MCF 10A (cell line): ENCODE results near the gene NRXN3. TPM values are rescaled to one million over a fixed set of nuclear protein-coding genes. Genes with fewer than 3 reads are reported as not detected.

Experiments used
- BruUV-seq: library from RNA; stranded (reverse); fragments of 400-500 nt; replicated peaks from 2 replicates; lab custom pipeline; 2021; lab: Mats Ljungman, UMichigan
- CTCF ChIA-PET: fragments of 300-600 bp; sonication (Branson Sonifier 250); formaldehyde crosslinking; extraction: SDS; loops from one replicate; lab custom pipeline; 2021; ENCODE audit warnings: antibody characterized with exemption, inconsistent platforms; lab: Yijun Ruan, JAX
- POLR2A ChIA-PET: fragments of 300-600, 350-650 bp; sonication (Branson Sonifier 250); formaldehyde crosslinking; extraction: SDS; loops from one replicate; lab custom pipeline; 2020; ENCODE audit warnings: antibody characterized with exemption, inconsistent platforms; lab: Yijun Ruan, JAX
- DNase-seq: peaks from one replicate; pipeline ENCODE4 v3.0.0-alpha.2; 2018; ENCODE audit not compliant: unreplicated experiment
- H3K27ac Mint-ChIP-seq: one replicate; pipeline ENCODE4 v1.8.0; 2022; ENCODE audit warnings: mild to moderate bottlenecking, low read depth, mixed read lengths; ENCODE audit not compliant: unreplicated experiment
- H3K27me3 Mint-ChIP-seq: one replicate; pipeline ENCODE4 v1.8.0; 2022; ENCODE audit warnings: mixed read lengths; ENCODE audit not compliant: insufficient read depth, unreplicated experiment
- H3K36me3 Mint-ChIP-seq: one replicate; pipeline ENCODE4 v1.8.0; 2022; ENCODE audit warnings: mild to moderate bottlenecking, moderate library complexity, mixed read lengths; ENCODE audit not compliant: insufficient read depth, unreplicated experiment
- H3K4me1 Mint-ChIP-seq: one replicate; pipeline ENCODE4 v1.8.0; 2022; ENCODE audit warnings: mixed read lengths; ENCODE audit not compliant: insufficient read depth, unreplicated experiment
- H3K4me3 Mint-ChIP-seq: one replicate; pipeline ENCODE4 v1.8.0; 2022; ENCODE audit warnings: mild to moderate bottlenecking, moderate library complexity, mixed read lengths; ENCODE audit not compliant: unreplicated experiment
- H3K9me3 Mint-ChIP-seq: one replicate; pipeline ENCODE4 v1.8.0; 2022; ENCODE audit warnings: mixed read lengths; ENCODE audit not compliant: unreplicated experiment
- CTCF ChIP-seq: fragments of 200-600 bp; IDR thresholded peaks from one replicate; pipeline ENCODE4 v1.8.0; 2022; ENCODE audit warnings: antibody characterized with exemption, mild to moderate bottlenecking; ENCODE audit not compliant: unreplicated experiment
- intact Hi-C: fragments of 100-400 bp; cut with micrococcal nuclease; formaldehyde crosslinking; loops from 2 replicates; pipeline ENCODE4 v1.14.1; 2022
- total RNA-seq: library from RNA; stranded (reverse); gene quantifications from 2 replicates; pipeline ENCODE4 v1.2.3, GENCODE V29; 2022

The NRXN3 gene
- total RNA-seq, 1 experiment from 2014 or later, result not detected

GRCh38 chr14:79543348-79543747 lies 1373.2 kb downstream of the NRXN3 start:
- ChIA-PET POLR2A (interaction anchor here (0.6 kb wide), 1 partner anchor 41 kb away, joined by 3 read pairs; no protein-coding TSS in a partner anchor), CTCF (interaction anchor here (0.8 to 1.0 kb wide), 2 partner anchors 15 to 23 kb away, joined by 3 read pairs; no protein-coding TSS in a partner anchor)
- Mint-ChIP-seq H3K36me3 (no peaks in the 10 kb centered on the region), H3K4me1 (no peaks in the 10 kb centered on the region), H3K27me3 (peaks cover 11% of the 10 kb centered on the region), H3K27ac (no peak overlapping the region), H3K4me3 (no peak overlapping the region), H3K9me3 (no peaks in the 10 kb centered on the region)
- intact Hi-C loops, result loop anchor here (10.0 kb wide), 1 partner anchor 529 kb away; no protein-coding TSS in a partner anchor
- no TSS peak for BruUV-seq
- DNase-seq, result no peak
- no peak for TF ChIP-seq CTCF

- DNase-seq, result peak; percentile 55
- peaks cover 11% of the 10 kb centered on the region for H3K27me3 Mint-ChIP-seq
- intact Hi-C loops, result loop anchor here (10.0 kb wide), 1 partner anchor 529 kb away; no protein-coding TSS in a partner anchor
Observed at GRCh38 chr14:79543967-79544697, 1374.0 kb downstream of the NRXN3 start.

DNA sequence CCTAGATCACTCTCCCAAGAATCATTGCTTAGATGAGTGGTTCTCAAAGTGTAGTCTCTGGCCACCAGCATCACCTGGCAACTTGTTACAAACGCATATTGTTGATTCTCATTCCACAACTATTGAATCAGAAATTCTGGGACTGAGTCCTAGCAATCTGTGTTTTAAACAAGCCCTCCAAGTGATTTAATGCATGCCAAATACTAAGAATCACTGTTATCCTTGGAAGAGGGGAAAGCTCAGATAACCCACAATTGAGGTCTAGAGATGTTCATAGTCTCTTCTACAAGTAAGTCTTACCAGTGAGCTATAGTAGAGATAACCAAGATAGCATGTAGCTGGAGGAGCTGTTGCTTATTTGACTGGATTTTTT lies 1374.5 kb downstream of the NRXN3 start:
- ChIA-PET CTCF (interaction anchor here (0.6 kb wide), 1 partner anchor 220 kb away, joined by 3 read pairs; no protein-coding TSS in a partner anchor), POLR2A (no interaction called here)
- no peak for DNase-seq
- no peak for TF ChIP-seq CTCF
- H3K4me3 Mint-ChIP-seq, result no peak overlapping the region
- intact Hi-C loops, result loop anchor here (10.0 kb wide), 1 partner anchor 530 kb away; no protein-coding TSS in a partner anchor
- H3K36me3 Mint-ChIP-seq, result no peaks in the 10 kb centered on the region
- no peaks in the 10 kb centered on the region for H3K4me1 Mint-ChIP-seq
- BruUV-seq, result no TSS peak
- no peak overlapping the region for H3K27ac Mint-ChIP-seq
- H3K27me3 Mint-ChIP-seq, result peaks cover 6% of the 10 kb centered on the region
- no peaks in the 10 kb centered on the region for H3K9me3 Mint-ChIP-seq

More at GRCh38 chr14:79543967-79544697, 1374.0 kb downstream of the NRXN3 start:
- Mint-ChIP-seq H3K4me3 (no peak overlapping the region), H3K4me1 (no peaks in the 10 kb centered on the region), H3K36me3 (no peaks in the 10 kb centered on the region), H3K27ac (no peak overlapping the region), H3K9me3 (no peaks in the 10 kb centered on the region)
- ChIA-PET CTCF (interaction anchor here (0.8 to 1.0 kb wide), 2 partner anchors 14 to 22 kb away, joined by 3 read pairs; no protein-coding TSS in a partner anchor), POLR2A (interaction anchor here (0.6 kb wide), 1 partner anchor 42 kb away, joined by 3 read pairs; no protein-coding TSS in a partner anchor)
- peak; percentile 28 for TF ChIP-seq CTCF
- no TSS peak for BruUV-seq

DNA sequence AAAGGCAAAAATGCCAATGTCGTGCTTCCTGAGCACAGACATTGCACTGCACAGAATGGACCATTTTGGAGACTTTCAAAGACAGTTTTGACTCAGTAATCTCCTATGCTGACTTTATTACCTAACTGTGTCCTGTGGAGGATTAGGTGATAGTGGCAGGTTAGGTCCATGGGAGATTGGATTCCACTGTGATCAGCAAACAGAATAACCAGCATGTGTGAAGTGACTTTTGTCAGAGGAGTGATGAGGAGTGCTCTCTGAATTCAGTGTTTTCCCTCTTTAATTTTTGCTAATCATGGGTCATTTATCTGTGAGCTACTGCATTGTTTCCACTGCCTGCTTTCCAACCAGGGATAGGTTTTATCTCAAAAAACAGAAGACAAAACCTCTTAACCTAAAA lies 1378.7 kb downstream of the NRXN3 start:
- H3K27ac Mint-ChIP-seq, result no peak overlapping the region
- ChIA-PET CTCF (no interaction called here), POLR2A (no interaction called here)
- peaks cover 17% of the 10 kb centered on the region for H3K27me3 Mint-ChIP-seq
- intact Hi-C loops, result loop anchor here (10.0 kb wide), 1 partner anchor 534 kb away; no protein-coding TSS in a partner anchor
- H3K36me3 Mint-ChIP-seq, result no peaks in the 10 kb centered on the region
- no peaks in the 10 kb centered on the region for H3K4me1 Mint-ChIP-seq
- DNase-seq, result no peak
- TF ChIP-seq CTCF, result no peak
- H3K9me3 Mint-ChIP-seq, result no peaks in the 10 kb centered on the region
- no peak overlapping the region for H3K4me3 Mint-ChIP-seq
- BruUV-seq, result no TSS peak
